GM21576 (cell line): ENCODE measurements around the gene SLC25A22.

Experiments
- ATAC-seq: cut with Tn5 transposase; IDR thresholded peaks from one replicate; pipeline ENCODE4 v1.9.1; 2021; ENCODE audit warnings: mild to moderate bottlenecking, moderate library complexity; ENCODE audit not compliant: unreplicated experiment

SLC25A22 gene

GRCh38 chr11:834371-835316 lies 36.6 kb upstream of the SLC25A22 start:
- ATAC-seq, result no peak

DNA sequence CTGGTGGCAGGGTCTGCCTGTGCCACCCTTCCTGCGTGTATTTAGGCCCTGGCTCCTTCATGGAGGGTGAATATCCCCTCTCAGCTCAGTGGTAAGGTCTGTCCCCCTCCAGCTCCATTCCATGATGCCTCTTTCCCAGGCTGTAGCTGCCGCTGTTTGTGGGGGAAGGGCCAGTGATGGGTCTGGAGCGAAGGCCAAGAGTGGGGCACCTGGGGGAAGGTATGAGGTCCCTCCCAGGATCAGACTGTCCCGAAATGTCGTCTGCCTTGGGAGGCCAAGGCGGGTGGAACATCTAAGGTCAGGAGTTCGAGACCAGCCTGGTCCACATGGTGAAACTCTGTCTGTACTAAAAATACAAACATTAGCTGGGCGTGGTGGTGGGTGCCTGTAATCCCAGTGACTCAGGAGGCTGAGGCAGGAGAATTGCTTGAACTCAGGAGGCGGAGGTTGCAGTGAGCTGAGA lies 35.8 kb upstream of the SLC25A22 start:
- no peak for ATAC-seq

- ATAC-seq, result no peak
Measured at GRCh38 chr11:833114-833791, 35.2 kb upstream of the SLC25A22 start.

DNA sequence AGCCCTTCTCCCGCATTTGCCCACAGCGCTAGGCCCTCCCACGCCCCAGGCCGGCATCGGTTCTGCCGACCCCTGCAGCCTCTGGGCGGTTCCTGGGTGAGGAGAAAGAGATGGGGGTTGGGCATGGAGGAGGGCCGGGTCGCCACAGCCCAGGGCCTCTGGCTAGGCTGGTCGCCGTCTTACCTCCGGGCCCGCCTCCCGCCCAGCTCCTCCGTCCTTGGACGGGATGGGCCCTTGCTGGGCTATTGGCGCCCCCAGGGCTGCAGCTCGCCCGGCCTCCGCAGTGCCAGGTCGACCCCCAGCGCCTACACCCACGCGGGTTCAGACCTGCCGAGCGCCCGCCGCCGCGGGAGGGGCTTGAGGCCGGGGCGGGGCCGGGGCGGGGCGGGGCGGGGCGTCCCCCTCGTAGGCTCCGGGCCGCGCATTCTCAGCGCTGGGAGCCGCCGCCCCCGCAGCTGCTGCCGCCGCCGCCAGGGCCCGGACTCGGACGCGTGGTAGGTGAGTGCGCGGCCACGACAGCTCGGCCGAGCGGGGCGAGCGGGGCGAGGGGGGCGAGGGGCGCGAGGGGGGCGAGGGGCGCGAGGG lies 34.5 kb upstream of the SLC25A22 start, which contains the start of gene CD151:
Gene CD151 (plus strand): TSS at position 424 of the 585 bp plus-strand sequence. CDS start 3,118 bp downstream, outside the sequence.
- no peak for ATAC-seq

DNA sequence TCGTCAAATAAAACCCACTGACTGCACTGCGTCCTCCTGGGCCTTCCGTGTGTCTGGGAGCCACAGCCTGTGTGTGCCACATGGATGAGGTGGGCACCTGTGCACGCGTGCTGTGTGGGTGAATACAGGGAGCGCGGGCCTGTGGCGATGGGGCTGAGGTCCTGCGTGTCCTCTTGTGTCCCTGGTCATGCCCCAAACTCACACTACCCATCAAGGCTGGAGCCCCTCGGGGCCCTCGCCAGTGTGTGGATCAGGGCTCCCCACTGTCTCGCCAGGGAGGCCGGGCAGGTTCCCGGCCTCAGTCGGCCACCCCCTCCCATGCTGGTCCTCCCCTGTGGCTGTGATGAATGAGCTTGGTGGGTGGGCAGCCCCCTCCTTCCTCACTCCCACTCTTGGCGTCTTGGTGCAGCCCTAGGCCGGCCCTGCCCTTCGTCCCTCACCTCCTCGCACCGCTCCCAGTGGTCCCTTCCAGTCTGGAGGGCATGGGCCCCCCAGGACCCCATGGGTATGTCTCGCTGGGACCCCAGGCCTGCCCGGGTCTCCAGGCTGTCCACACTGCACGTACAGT lies 34.0 kb upstream of the SLC25A22 start:
- ATAC-seq, result no peak

DNA sequence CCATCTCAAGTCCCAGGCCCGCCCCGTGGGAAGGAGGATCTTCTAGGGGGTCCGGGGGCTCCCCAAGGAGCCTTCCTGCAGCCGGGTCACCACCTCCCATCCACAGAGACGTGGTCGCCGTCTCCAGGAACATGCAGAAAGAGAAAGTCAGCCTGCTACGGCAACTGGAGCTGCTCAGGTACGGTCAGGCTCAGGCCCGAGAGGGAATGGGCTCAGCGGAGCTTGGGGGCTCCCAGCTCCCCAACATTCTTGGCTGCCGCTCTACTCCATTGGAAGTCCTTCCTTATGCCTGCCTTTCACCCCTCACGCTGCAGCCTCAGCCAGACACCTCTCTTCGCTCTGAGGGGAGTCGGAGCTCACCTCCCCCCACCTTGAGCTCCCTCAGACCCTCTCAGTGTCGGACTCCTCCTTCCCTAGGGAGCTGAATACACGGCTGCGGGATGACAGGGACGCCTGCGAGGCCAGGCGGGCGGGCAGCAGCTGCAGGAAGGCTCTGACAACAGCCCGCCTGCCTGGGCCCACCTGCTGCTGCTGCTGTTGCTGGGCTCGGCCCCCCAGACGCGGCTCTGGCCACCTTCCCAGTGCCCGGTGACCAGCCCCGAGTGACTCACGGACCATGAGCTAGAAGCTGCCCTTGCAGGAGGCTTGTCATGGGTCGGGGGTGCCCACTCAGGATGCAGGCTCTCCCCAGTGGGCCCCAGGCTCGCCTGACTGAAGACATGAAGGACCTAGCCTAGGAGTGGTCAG lies 33.2 kb upstream of the SLC25A22 start:
- no peak for ATAC-seq

GRCh38 chr11:830295-831117 lies 32.4 kb upstream of the SLC25A22 start:
- ATAC-seq, result peak; percentile 36

GRCh38 chr11:829847-830294 lies 31.8 kb upstream of the SLC25A22 start:
- ATAC-seq, result no peak

DNA sequence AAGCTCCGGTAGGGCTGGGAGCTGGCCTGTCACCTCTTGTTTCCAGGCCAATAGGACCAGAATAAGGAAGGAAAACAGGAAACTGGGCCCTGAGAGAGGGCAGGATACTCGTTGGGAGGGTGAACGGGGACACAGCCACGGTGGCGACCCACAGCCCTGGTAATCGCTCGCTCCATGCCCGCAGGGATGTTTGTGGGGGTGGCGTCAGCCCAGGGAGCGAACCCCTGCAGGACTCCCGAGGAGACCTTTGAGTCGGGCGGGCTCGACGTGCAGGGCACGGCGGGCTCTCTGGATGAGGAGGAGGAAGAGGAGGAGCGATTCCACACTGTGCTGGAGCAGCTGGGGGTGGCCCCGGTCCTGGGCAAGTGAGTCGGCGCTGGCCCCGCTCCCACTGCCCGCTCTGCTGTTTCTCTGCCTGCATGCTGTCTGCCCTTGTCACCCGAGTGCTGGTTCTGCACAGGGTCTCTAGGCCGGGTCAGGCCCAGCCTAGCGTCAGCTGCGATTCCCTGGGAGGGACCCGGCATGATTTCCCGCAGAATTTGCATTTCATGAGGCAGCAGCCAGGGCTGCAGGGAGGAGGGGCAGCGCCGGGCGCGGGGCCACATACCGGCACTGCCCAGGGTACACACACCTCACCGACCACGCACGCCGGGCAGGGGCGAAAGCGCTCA lies 31.2 kb upstream of the SLC25A22 start:
- ATAC-seq, result no peak

DNA sequence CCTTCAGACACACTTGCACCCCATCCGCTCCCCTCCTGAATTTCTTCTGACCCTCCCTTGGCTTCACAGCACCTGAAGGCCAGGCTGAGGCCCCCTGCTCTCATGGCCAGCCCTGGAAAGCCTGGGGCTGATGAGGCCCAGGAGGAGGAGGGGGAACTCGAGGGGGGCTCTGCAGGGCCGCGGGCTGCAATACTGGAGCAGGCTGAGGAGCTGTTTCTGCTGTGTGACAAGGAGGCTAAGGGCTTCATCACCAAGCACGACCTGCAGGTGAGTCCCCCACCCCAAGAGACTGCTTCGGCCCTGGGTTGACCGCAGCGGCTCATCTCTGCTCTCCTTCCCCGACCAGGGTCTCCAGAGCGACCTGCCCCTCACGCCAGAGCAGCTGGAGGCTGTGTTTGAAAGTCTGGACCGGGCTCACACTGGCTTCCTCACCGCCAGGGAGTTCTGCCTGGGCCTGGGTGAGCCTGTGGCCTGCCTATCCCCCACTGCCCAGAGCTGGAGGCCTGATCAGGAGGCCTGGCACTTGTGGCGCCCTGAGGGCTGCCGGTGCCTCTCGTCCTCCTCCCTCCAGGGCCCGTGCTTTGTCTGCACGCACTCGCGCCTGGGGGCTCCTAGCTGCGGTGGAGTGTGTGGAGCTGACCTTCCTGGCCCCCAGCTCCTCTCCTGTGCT lies 30.6 kb upstream of the SLC25A22 start:
- no peak for ATAC-seq

- no peak for ATAC-seq
Measured at GRCh38 chr11:827897-828192, 29.8 kb upstream of the SLC25A22 start, which contains the start of gene CRACR2B. TSS of gene CRACR2B (plus strand) at chr11:827919. CDS start at chr11:828608, 689 bp downstream.

DNA sequence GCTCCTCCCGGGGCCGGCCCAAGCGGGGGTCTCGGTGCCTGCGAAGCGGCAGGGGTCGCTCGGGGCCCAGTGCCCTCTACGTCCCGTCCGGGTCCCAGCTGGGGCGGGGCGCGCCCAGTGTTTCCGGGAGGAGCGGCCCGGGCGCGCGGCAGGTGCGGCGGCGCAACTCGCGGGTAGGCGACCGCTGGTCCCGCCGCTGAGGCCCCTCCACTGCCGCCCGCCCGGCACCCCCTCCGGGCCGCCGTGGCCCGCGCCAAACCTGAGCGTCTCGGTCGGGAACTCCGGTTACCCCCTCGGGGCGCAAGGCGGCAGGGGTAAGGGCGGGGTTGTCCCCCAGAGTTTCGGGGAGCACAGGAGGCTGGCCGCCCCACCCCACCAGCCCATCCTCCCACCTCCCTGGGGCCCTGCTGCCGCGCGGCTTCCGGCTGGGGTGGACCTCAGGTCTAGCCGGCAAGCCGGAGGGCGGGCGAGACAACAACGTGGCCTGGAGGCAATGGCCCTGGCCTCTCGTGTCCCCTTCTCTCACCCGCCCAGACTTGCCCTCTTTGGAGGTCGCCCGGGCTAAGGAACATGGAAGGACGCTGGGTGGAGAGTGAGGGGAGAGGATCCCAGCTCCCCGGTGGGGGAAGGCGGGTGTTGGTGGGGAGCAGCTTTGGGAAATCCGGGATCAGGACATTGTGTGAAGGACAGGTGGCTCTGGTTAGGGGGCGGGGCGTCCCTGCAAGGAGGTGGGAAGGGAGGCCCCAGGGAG lies 29.2 kb upstream of the SLC25A22 start:
- peak; percentile 42 for ATAC-seq

DNA sequence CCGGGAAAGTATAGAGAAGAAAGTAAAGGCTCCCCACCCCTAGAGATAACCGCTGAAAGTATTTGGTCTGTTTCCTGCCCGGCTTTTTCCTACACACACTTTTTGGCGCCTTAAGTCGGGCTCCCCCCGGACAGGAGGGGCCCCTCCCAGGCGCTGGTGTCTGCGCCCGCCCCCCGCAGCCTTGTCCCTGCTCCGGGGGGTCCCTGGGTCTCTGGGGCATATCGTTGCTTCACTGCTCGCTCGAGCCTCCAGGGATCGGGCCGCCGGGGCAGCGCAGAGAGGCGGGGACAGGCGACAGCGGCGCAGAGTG lies 28.7 kb upstream of the SLC25A22 start:
- ATAC-seq, result peak; percentile 11

DNA sequence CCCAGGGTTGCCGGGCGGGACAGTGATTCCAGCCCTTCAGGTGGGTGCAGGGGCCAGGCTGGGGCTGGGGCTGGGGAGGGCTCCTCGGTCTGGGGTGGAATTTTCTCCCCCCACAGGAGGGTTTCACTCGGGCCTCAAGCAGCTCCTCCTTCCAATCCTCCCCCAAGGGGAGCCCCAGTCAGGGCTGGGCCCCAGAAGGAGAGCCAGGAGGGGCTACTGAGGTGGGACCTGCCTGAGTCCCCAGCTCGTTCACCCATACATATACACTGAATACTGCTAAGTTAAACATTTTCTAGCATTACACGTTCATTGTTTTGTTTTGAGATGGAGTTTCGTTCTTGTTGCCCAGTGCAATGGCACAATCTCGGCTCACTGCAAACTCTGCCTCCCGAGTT lies 28.1 kb upstream of the SLC25A22 start:
- ATAC-seq, result no peak

- no peak for ATAC-seq
Measured at GRCh38 chr11:825366-826226, 27.5 kb upstream of the SLC25A22 start.

GRCh38 chr11:824942-825341 lies 26.9 kb upstream of the SLC25A22 start:
- no peak for ATAC-seq

DNA sequence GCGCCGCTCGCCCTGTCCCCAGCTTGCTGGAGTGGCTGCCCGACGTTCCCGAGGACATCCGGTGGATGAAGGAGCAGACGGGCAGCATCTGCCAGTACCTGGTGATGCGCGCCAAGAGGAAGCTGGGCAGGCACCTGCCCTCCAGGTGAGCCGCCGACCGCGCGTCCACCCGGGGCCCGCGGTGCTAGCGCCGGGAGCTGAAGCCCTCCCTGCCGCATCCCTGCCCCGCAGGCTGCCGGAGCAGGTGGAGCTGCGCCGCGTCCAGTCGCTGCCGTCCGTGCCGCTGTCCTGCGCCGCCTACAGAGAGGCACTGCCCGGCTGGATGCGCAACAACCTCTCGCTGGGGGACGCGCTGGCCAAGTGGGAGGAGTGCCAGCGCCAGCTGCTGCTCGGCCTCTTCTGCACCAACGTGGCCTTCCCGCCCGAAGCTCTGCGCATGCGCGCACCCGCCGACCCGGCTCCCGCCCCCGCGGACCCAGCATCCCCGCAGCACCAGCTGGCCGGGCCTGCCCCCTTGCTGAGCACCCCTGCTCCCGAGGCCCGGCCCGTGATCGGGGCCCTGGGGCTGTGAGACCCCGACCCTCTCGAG lies 26.3 kb upstream of the SLC25A22 start:
- no peak for ATAC-seq
